GM12891 (cell line): ENCODE measurements around the gene FBXO15.

Source experiments
- POLR2A ChIP-seq: IDR thresholded peaks from 2 replicates; pipeline ENCODE4 v1.6.1; 2011; ENCODE audit warnings: low read depth, low read length, control low read depth
- POLR2AphosphoS5 ChIP-seq: IDR thresholded peaks from 2 replicates; pipeline ENCODE4 v1.6.1; 2011; ENCODE audit warnings: low read depth, low read length, control low read depth

GRCh38 chr18:74081966-74082741 is 65.5 kb downstream of the FBXO15 start:
- TF ChIP-seq POLR2AphosphoS5 (no peak), POLR2A (no peak)
